K562 (cell line): Measurements from ENCODE around the gene PHKG1.

Source experiments
- ATF3 ChIP-seq, 2 experiments: fragments of 450-650 bp in 1 of 2; sonication (generic) in 1 of 2; formaldehyde crosslinking in 1 of 2; IDR thresholded peaks in 1 of 2; conservative IDR thresholded peaks in 1 of 2; 2 replicates each; pipeline versions ENCODE4 v1.6.1 to v1.8.1; 2016 to 2023; ENCODE audit warnings: mild to moderate bottlenecking in 2 of 2, moderate library complexity in 2 of 2, inconsistent platforms in 1 of 2, missing genetic modification reagents in 1 of 2
- C11orf30 ChIP-seq: fragments of 450-650 bp; IDR thresholded peaks from 2 replicates; pipeline ENCODE4 v1.6.1; 2016; ENCODE audit warnings: low read depth, mild to moderate bottlenecking
- CXXC5 ChIP-seq: fragments of 250-450 bp; sonication (Bioruptor Pico); IDR thresholded peaks from 2 replicates; pipeline ENCODE4 v1.8.0; 2022; ENCODE audit warnings: inconsistent platforms, mild to moderate bottlenecking, moderate library complexity
- EZH2 ChIP-seq: IDR thresholded peaks from 2 replicates; pipeline ENCODE4 v1.6.1; 2012; ENCODE audit warnings: low read depth, mild to moderate bottlenecking, inconsistent platforms, low read length, borderline replicate concordance
- RAD21 ChIP-seq, 2 experiments: fragments of 250-450 bp in 1 of 2; fragments of 450-650 bp in 1 of 2; sonication (Bioruptor Pico) in 1 of 2; formaldehyde crosslinking in 1 of 2; IDR thresholded peaks in 1 of 2; conservative IDR thresholded peaks in 1 of 2; 2 replicates each; pipeline versions ENCODE4 v1.4.0 to v1.8.0; 2020 to 2022; ENCODE audit warnings: mild to moderate bottlenecking in 2 of 2, moderate library complexity in 1 of 2
- SMARCC2 ChIP-seq: fragments of 450-650 bp; IDR thresholded peaks from 2 replicates; pipeline ENCODE4 v1.6.1; 2017; ENCODE audit warnings: antibody characterized with exemption, moderate library complexity, mild to moderate bottlenecking, low read depth
- YY1 ChIP-seq, 3 experiments: IDR thresholded peaks; 2 replicates each; pipeline ENCODE4 v1.6.1; 2011; ENCODE audit warnings: low read length in 2 of 3, mild to moderate bottlenecking in 2 of 3, moderate library complexity in 2 of 3, borderline replicate concordance in 1 of 3, control low read depth in 1 of 3, low read depth in 1 of 3; ENCODE audit not compliant: insufficient read depth in 3 of 3, insufficient replicate concordance in 2 of 3, control insufficient read depth in 1 of 3, insufficient read length in 1 of 3; ENCODE audit errors: extremely low read depth in 1 of 3
- ZNF12 ChIP-seq: sonication (generic); formaldehyde crosslinking; IDR thresholded peaks from 2 replicates; pipeline ENCODE4 v1.4.0; 2020; ENCODE audit warnings: mild to moderate bottlenecking, missing genetic modification reagents

DNA sequence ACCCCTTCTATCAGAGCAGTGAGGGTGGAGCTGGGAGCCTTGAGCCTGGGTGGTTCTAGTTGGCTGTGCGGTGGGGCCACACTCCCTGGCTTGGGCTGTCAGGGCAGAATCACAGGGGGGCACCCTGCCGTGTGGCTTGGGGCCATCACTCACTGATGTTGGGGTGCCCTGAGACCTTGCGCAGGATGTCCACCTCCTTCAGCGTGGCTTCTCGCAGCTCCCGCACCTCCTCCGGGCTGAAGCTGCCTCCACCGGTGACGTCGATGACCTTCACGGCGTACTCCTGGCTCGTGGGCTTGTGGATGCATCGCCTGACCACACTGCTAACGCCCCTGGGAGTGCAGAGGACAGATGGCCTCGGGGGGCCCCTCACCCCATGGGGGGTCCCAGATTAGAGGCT lies 5.3 kb downstream of the PHKG1 start:
- TF ChIP-seq C11orf30 (no peak), CXXC5 (CRISPR knock-in tag) (no peak), EZH2 (no peak), SMARCC2 (no peak), ATF3 (IDR thresholded peaks at IDR 0.05) (no peak), ATF3 (CRISPR knock-in tag; conservative IDR thresholded peaks at IDR 0.05) (no peak), ZNF12 (CRISPR knock-in tag) (no peak), YY1 (IDR thresholded peaks at IDR 0.05; ENCODE audit: borderline replicate concordance in 1 of 3, control insufficient read depth in 1 of 3, extremely low read depth in 1 of 3, insufficient read depth in 3 of 3, insufficient read length in 1 of 3, insufficient replicate concordance in 2 of 3, low read depth in 1 of 3, low read length in 2 of 3) (no peak), RAD21 (CRISPR knock-in tag; conservative IDR thresholded peaks at IDR 0.05 in 1 of 2, IDR thresholded peaks at IDR 0.05 in 1 of 2) (no peak)
